Liver (tissue), 9 donors: ENCODE results near the gene AP2A2. TPM values are rescaled to one million over a fixed set of nuclear protein-coding genes. Genes with fewer than 3 reads are reported as not detected.

Experiments
- DNase-seq: peaks from one replicate; pipeline ENCODE4 v3.0.0-alpha.2; 2017; ENCODE audit warnings: low spot score
- H3K27ac ChIP-seq, 2 donors: one replicate each; pipeline ENCODE4 v1.7.0; 2013; ENCODE audit warnings: inconsistent platforms in 2 of 2, low read length in 2 of 2, control low read depth in 1 of 2, low read depth in 1 of 2, mild to moderate bottlenecking in 1 of 2
- H3K27me3 ChIP-seq, 4 donors: one replicate each; pipeline versions ENCODE4 v1.6.1 to v1.7.0; 2013; ENCODE audit warnings: low read length in 3 of 4, inconsistent platforms in 1 of 4, mild to moderate bottlenecking in 1 of 4, moderate library complexity in 1 of 4; ENCODE audit not compliant: control insufficient read depth in 4 of 4, insufficient read depth in 4 of 4
- H3K36me3 ChIP-seq, 4 donors: one replicate each; pipeline versions ENCODE4 v1.6.1 to v1.7.0; 2013; ENCODE audit warnings: low read length in 3 of 4, mild to moderate bottlenecking in 3 of 4, low read depth in 1 of 4, moderate library complexity in 1 of 4; ENCODE audit not compliant: control insufficient read depth in 4 of 4, insufficient read depth in 3 of 4
- H3K4me1 ChIP-seq, 4 donors: one replicate each; pipeline versions ENCODE4 v1.6.1 to v1.7.0; 2013; ENCODE audit warnings: low read length in 3 of 4, mild to moderate bottlenecking in 3 of 4, moderate library complexity in 1 of 4; ENCODE audit not compliant: control insufficient read depth in 4 of 4, insufficient read depth in 4 of 4
- H3K4me3 ChIP-seq, 3 donors: one replicate each; pipeline versions ENCODE4 v1.6.1 to v1.7.0; 2013; ENCODE audit warnings: low read length in 3 of 3, control low read depth in 1 of 3, low read depth in 1 of 3, mild to moderate bottlenecking in 1 of 3
- H3K9ac ChIP-seq, 2 donors: one replicate each; pipeline ENCODE4 v1.7.0; 2013; ENCODE audit warnings: low read length in 2 of 2, mild to moderate bottlenecking in 2 of 2, moderate library complexity in 2 of 2, control low read depth in 1 of 2, low read depth in 1 of 2
- H3K9me3 ChIP-seq, 4 donors: one replicate each; pipeline versions ENCODE4 v1.6.1 to v1.7.0; 2013; ENCODE audit warnings: low read length in 3 of 4; ENCODE audit not compliant: control insufficient read depth in 4 of 4
- ATF3 ChIP-seq: IDR thresholded peaks from 2 replicates; pipeline ENCODE4 v1.6.1; 2016; ENCODE audit warnings: antibody characterized with exemption
- CTCF ChIP-seq: fragments of 150-350 bp; IDR thresholded peaks from 2 replicates; pipeline ENCODE4 v1.5.1; 2017; ENCODE audit warnings: improper control_type of control experiment, low read depth, low read length; ENCODE audit not compliant: missing input control
- EGR1 ChIP-seq, 2 donors: IDR thresholded peaks; 2 replicates each; pipeline ENCODE4 v1.6.1; 2016 to 2018; ENCODE audit warnings: antibody characterized with exemption in 2 of 2, low read depth in 2 of 2
- FOXA1 ChIP-seq: IDR thresholded peaks from 2 replicates; pipeline ENCODE4 v1.6.1; 2016; ENCODE audit warnings: antibody characterized with exemption
- FOXA2 ChIP-seq: IDR thresholded peaks from 2 replicates; pipeline ENCODE4 v1.6.1; 2016; ENCODE audit warnings: antibody characterized with exemption
- GABPA ChIP-seq, 2 donors: IDR thresholded peaks in 1 of 2; conservative IDR thresholded peaks in 1 of 2; 2 replicates each; pipeline ENCODE4 v1.6.1; 2016; ENCODE audit warnings: antibody characterized with exemption in 2 of 2, mild to moderate bottlenecking in 1 of 2, moderate library complexity in 1 of 2
- HNF4A ChIP-seq, 2 donors: conservative IDR thresholded peaks; 2 replicates each; pipeline ENCODE4 v1.6.1; 2016; ENCODE audit warnings: antibody characterized with exemption in 2 of 2, mild to moderate bottlenecking in 2 of 2
- HNF4G ChIP-seq: IDR thresholded peaks from 2 replicates; pipeline ENCODE4 v1.6.1; 2016; ENCODE audit warnings: antibody characterized with exemption
- JUND ChIP-seq, 2 donors: IDR thresholded peaks; 2 replicates each; pipeline ENCODE4 v1.6.1; 2016; ENCODE audit warnings: antibody characterized with exemption in 2 of 2
- NR2F2 ChIP-seq: IDR thresholded peaks from 2 replicates; pipeline ENCODE4 v1.6.1; 2016; ENCODE audit warnings: antibody characterized with exemption
- RAD21 ChIP-seq, 2 donors: IDR thresholded peaks; 2 replicates each; pipeline ENCODE4 v1.6.1; 2016; ENCODE audit warnings: antibody characterized with exemption in 2 of 2, mild to moderate bottlenecking in 2 of 2
- REST ChIP-seq: IDR thresholded peaks from 2 replicates; pipeline ENCODE4 v1.6.1; 2016; ENCODE audit warnings: antibody characterized with exemption, mild to moderate bottlenecking
- RXRA ChIP-seq, 2 donors: IDR thresholded peaks; 2 replicates each; pipeline ENCODE4 v1.6.1; 2017 to 2018; ENCODE audit warnings: antibody characterized with exemption in 2 of 2, mild to moderate bottlenecking in 1 of 2
- SP1 ChIP-seq: IDR thresholded peaks from 2 replicates; pipeline ENCODE4 v1.6.1; 2018; ENCODE audit warnings: antibody characterized with exemption, mild to moderate bottlenecking
- TAF1 ChIP-seq: conservative IDR thresholded peaks from 2 replicates; pipeline ENCODE4 v1.6.1; 2016; ENCODE audit warnings: antibody characterized with exemption, mild to moderate bottlenecking
- YY1 ChIP-seq: IDR thresholded peaks from 2 replicates; pipeline ENCODE4 v1.6.1; 2016; ENCODE audit warnings: antibody characterized with exemption, mild to moderate bottlenecking
- ZBTB33 ChIP-seq: IDR thresholded peaks from 2 replicates; pipeline ENCODE4 v1.6.1; 2016; ENCODE audit warnings: antibody characterized with exemption
- WGBS: extraction: QIAGEN DNeasy Blood & Tissue Kit; methylation state at CpG from one replicate; pipeline ENCODE4 v1.1.7; 2013; 5-methylcytosine and 5-hydroxymethylcytosine counted together
- polyA plus RNA-seq, 2 donors: library from polyadenylated mRNA; stranded (reverse) in 1 of 2; unstranded in 1 of 2; fragments of 200-250 nt in 1 of 2; fragments of >200 nt in 1 of 2; fragmentation: Nextera tagmentation in 1 of 2; extraction: Ambion mirVana in 1 of 2; gene quantifications; one replicate each; pipeline versions ENCODE4 v1.2.1 to v1.2.3, GENCODE V29; 2013 to 2015
- total RNA-seq, 2 donors: library from RNA; depleted of rRNA; stranded (reverse); fragments of >200 nt; gene quantifications; one replicate each; pipeline ENCODE4 v1.2.3, GENCODE V29; 2014
- TF ChIP-seq, protein P1 (sequence below): IDR thresholded peaks from 2 replicates; pipeline ENCODE4 v1.6.1; 2016; ENCODE audit warnings: antibody characterized with exemption
- donor health status: healthy.
- donor health status: healthy.
- donor health status: healthy.
- donor health status: healthy.
- donor health status: healthy.

The AP2A2 gene
- total and polyA plus RNA-seq, 4 donors: 20.5 to 39.7 (median 23.8) TPM

DNA sequence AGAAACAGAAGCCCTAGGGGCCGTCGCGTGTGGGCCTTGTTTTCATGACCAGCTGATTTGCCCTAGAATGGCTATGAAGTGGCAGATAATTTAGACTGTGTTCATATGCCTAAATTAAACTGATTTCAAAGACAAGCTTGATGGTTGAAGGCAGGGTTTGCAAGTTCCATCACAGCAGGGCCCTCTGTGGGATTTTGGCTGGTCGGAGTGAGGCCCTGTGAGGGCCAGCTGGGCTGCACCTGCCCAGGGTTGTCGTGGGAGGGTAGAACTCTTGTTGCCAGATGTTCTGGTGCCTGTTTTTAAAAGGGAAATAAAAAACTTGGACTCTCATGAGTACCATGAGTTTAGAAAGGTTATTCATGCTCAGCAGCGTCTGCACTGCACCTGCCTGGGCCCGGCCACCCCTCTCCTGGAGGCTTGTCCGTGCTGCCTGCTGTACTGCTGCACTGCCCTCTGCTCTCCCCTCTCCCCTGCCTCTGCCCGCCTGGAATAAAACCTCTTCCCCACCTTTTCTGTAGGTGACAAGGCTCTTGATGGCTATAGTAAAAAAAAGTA is 44.1 kb downstream of the AP2A2 start:
- 88% methylated on average over 9 of the region's 9 CpGs for WGBS
- peaks cover 9 to 33% (median 23%) of the 10 kb centered on the region in 4 donors for H3K36me3 ChIP-seq
- no peak for DNase-seq

DNA sequence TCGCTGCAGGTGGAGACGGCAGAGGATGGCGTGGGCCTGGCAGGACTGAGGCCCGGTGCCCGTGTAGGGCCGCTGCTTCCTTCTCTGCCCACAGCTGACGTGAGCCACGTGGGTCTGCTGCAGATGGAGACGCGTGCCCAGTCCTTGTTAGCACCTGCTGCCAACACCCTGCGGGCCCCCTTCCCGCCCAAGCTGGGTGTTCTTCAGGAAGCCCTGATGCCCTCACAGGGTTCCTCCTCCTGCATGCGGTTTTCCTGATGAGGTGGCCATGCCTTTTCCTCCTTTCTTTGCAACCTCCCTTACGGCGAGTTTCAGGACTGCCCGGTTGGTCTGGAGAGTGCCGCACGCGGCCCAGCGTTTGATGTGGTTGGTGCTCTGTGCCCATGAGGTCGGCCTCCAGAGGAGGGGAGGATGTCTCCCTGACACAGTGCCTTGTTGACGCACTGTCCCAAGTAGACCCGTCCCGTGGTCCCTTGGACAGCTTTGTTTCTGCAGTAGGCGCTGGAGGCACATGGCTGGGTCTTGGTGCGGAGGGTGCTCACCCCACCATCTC is 44.7 kb downstream of the AP2A2 start:
- Histone ChIP-seq H3K27ac (no peak overlapping the region), H3K4me1 (peaks cover 2 to 17% (median 12%) of the 10 kb centered on the region in 4 donors), H3K4me3 (no peak overlapping the region), H3K27me3 (no peaks in the 10 kb centered on the region), H3K9me3 (no peaks in the 10 kb centered on the region), H3K9ac (no peak overlapping the region), H3K36me3 (peaks cover 9 to 39% (median 26%) of the 10 kb centered on the region in 4 donors)
- DNase-seq: no peak
- TF ChIP-seq HNF4G (no peak), YY1 (no peak), ZBTB33 (no peak), REST (no peak), RAD21 (IDR thresholded peaks at IDR 0.05) (no peak), GABPA (IDR thresholded peaks at IDR 0.05 in 1 of 2, conservative IDR thresholded peaks at IDR 0.05 in 1 of 2) (no peak), TAF1 (no peak), RXRA (IDR thresholded peaks at IDR 0.05) (no peak), FOXA1 (no peak), ATF3 (no peak), HNF4A (conservative IDR thresholded peaks at IDR 0.05) (no peak), JUND (IDR thresholded peaks at IDR 0.05) (no peak), EGR1 (IDR thresholded peaks at IDR 0.05; ENCODE audit: low read depth in 2 of 2) (no peak), CTCF (no peak), FOXA2 (no peak), NR2F2 (no peak), SP1 (no peak)
- TF ChIP-seq, protein P1, sequence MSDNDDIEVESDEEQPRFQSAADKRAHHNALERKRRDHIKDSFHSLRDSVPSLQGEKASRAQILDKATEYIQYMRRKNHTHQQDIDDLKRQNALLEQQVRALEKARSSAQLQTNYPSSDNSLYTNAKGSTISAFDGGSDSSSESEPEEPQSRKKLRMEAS: no peak
- 83% methylated on average over 26 of the region's 26 CpGs for WGBS

More for the DNA sequence above, 44.1 kb downstream of the AP2A2 start:
- no peak for TF ChIP-seq RAD21 (IDR thresholded peaks at IDR 0.05)
- no peak for TF ChIP-seq ZBTB33
- no peak for TF ChIP-seq NR2F2
- no peak for TF ChIP-seq HNF4A (conservative IDR thresholded peaks at IDR 0.05)
- H3K27ac ChIP-seq: no peak overlapping the region
- H3K9me3 ChIP-seq: no peaks in the 10 kb centered on the region
- no peak overlapping the region for H3K9ac ChIP-seq
- H3K27me3 ChIP-seq: no peaks in the 10 kb centered on the region
- no peak overlapping the region for H3K4me3 ChIP-seq
- peaks cover 2 to 18% (median 12%) of the 10 kb centered on the region in 4 donors for H3K4me1 ChIP-seq
